Hematopoietic multipotent progenitor cell treated with erythropoietin and hydrocortisone succinate and interleukin-3 and kit ligand, for 17 days (in vitro differentiated cells): ENCODE measurements around the gene RGS19.

ENCODE experiments used
- DNase-seq: peaks from one replicate; pipeline ENCODE4 v3.0.0-alpha.2; 2015; ENCODE audit warnings: low spot score

RGS19 gene

DNA sequence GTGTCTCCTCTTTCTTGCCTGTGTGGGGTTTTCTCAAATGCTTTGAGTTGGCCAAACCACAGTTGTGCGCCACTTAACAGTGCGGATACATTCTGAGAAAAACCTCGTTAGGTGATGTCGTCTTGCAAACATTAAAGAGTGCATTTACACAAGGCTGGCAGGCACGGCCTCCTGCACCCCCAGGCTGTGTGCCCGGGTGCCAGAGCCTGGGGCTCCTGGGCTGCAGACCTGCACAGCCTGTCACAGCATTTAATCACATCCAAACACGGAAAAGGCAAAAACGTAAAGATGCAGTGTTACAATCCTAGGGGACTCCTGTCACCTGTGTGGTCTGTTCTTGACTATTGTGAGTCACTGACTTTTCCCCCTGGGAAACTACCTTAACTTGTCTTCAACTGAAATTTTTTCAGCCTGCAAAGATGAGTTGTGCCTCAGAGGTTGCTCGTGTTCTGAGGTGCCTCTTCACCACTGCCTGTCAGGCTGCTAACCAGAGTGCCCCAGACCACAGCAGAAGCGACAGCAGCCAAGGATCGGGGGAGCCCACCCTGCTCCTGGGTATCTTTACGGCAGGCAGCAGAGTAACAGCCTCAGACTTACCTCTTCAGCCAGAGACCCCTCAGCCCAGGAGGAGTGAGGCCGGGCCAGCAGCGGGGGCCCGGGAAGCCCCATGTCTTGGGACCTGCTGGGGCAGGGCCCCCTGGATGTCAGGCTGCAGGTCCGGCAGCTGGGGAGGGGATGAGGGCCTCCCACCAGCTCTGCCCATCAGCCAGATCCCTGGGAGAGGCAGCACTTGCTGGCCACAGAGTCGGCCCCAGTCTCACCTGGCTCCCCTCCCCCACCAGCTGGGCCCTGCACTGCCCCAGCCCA, 44.0 kb downstream of the RGS19 start:
- DNase-seq: no peak

DNA sequence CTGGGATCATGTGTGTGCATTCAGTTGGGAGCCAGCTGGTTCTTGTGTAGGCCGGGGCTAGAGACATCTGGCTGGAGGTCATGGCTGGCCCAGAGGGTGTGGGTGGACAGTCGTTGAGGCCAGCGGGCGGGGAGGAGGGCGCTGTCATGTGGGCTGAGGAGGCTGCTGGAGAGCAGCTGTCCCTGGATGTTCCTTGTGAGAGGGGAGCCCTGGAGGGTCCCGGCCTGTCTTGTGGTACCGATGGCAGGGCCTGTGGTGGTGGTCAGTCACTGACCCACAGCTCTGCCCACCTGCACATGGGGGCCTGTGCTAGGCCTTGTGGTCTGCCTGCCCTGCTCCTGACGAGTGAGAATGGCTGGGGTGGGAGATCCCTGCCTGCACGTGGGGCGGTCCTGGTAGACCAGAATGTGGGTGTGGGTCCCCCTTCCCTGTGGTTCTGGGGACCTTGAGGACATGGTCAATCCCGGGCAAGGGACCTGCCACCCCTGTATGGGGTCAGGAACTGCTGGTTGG, 45.3 kb downstream of the RGS19 start:
- no peak for DNase-seq

DNA sequence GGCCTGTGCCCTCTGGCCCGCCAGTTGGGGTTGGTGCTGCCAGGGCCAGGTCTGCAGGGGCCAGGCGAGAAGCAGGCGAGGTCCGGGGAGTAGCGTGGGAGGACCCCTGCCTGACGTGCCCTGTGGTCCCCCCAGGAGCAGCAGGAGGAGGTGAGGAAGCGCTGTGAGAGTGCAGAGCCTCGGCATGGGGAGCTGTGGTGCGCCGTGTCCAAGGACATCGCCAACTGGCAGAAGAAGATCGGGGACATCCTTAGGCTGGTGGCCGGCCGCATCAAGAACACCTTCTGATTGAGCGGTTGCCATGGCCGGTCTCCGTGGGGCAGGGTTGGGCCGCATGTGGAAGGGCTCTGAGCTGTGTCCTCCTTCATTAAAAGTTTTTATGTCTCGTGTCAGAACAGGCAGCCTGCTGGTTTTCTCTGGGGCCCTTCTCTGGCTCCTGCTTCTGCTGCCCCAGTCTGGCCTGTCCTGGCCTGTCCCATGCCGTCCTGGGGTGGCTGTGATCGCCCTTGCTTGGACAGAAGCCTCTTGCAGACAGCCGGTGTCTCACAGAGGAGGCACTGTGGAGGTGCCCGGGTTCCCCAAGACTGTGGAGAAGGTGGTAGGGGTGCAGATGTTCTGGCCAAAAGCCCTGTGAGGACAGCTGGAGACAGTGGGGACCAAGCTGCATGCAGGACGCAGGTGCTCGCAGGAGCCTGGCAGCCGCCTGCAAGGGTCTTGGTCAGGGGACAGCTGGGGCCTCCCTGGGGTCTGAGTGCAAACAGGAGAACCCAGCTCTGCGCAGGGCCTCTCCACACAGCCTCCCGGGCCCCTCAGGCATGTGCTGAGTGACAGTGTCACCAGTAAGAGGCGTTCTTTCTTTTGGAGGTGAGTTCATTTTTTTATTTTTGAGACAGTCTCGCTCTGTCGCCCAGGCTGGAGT, 46.4 kb downstream of the RGS19 start:
- no peak for DNase-seq

DNA sequence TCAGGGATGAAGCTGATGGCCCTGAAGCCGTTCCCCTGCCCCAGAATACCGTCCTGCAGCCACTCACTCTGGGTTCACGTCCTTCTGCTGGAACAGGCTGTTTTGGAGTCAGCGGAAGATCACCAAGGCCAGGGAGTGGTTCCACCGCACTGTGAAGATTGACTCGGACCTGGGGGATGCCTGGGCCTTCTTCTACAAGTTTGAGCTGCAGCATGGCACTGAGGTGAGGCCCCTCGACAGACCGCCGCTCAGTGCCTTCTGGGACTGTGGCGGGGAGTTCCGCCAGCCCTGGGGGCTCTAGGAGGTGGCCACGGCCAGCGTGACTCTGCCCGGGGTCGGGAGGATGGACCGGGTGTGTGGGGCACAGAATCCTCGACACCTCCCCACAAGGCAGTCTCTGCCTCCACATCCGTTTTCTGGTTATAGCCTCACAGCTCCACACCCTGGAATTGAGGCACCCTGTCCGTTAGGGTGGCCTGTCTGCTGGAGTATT, 47.5 kb downstream of the RGS19 start:
- no peak for DNase-seq

DNA sequence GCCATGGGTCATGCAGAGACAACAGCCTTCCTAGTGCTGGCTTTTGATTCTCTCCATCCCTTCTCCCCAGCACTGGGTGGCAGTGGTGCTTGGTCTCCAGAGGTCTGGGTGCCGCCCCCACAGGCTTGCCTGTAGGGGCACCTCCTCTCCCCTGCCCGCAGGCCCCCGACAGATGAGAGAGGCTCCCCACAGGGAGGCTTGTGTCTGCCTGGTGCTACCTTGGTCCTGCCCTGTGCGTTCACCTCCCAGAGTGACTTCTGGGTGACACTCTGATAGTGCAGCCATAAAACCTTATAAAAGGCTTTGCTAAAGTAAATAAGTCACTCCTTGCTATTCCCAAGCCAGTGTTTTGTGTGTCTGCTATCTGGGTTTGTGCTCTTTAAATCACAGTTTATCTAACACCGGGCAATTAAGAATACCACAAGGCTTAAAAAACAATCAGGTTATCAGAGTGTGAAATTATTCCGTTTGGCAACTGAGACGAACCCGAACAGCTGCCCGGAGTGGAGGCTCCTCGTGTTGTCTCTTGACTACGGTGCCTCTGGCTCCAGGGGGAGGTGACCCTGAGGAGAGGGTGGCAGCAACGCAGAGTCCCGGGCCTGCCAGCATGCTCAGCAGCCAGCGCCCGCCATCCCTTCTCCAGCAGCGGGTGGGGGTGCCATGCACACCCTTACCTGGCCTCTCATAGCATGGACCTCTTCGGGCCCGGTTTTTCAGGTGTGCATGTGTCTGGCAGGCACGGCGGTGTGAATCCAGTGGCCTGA, 48.8 kb downstream of the RGS19 start:
- DNase-seq: no peak

DNA sequence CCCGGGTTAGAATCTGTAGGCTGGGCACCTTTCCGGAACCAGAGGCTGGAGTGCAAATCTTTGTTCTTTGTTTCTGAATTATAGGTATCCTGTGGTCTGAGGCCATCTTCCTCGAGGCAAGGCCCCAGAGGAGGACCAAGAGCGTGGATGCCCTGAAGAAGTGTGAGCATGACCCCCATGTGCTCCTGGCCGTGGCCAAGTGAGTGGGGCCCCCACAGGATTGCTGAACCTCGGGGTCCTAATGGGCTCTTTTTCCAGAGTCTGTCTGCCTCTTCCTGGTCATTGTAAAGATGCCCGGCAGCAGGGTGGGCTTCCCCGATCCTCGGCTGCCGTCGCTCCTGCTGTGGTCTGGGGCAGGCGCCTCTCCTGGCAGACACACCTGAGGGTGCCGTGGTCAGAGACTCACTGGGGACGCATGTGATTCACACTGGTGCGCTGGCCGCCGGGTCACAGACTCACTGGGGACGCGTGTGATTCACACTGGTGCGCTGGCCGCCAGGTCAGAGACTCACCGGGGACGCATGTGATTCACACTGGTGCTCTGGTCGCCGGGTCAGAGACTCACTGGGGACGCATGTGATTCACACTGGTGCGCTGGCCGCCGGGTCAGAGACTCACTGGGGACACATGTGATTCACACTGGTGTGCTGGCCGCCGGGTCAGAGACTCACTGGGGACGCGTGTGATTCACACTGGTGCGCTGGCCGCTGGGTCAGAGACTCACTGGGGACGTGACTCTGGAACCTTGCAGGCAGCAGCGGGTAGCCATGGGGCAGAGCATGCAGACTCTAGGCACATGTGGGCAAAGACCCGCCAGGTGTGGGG, 49.8 kb downstream of the RGS19 start:
- no peak for DNase-seq

DNA sequence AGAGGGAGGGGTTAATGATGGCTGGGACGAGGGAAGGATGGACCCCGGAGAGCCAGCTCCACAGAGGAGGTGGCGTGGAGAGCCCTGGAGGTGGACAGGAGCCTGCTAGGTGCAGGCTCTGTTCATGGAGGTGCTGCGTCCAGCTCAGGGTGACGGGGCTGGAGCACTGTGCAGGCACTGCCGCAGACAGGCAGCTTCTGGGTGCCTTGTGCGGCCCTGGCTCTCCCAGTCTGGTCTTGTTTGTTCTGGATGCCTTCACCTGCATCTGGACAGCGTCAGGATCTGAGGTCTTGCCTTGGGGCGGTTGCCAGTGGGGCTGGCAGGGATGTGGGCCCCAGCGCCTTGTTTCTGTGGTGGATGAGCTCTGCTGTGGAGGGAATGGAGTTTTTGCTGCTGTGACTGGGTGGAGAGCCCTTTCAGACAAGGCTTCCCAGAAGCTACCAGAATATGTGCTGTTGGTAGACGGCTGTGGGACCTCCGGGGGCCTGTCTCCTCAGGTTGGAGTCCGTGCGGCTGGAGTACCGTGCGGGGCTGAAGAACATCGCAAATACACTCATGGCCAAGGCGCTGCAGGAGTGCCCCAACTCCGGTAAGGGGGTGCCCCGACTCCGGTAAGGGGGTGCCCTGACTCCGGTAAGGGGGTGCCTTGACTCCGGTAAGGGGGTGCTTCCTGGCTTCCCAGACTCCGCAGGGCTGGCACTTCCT, 51.2 kb downstream of the RGS19 start:
- no peak for DNase-seq

DNA sequence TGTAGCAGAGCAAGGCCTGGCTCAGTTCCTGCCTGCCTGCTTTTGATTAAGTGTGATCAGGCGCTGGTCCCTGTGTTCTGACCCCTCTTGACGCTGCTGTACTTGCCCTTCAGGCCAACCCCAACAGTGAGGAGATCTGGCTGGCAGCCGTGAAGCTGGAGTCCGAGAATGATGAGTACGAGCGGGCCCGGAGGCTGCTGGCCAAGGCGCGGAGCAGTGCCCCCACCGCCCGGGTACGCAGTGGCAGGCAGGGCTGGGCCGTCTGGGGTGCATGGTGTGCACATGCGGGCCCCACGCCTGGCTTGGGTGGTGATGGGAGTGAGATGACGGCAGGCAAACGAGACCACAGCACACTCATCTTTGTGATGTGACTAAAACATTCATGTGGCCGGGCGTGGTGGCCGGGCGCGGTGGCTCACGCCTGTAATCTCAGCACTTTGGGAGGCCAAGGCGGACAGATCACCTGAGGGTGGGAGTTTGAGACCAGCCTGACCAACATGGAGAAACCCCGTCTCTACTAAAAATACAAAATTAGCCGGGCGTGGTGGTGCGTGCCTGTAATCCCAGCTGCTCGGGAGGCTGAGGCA, 53.4 kb downstream of the RGS19 start:
- no peak for DNase-seq

DNA sequence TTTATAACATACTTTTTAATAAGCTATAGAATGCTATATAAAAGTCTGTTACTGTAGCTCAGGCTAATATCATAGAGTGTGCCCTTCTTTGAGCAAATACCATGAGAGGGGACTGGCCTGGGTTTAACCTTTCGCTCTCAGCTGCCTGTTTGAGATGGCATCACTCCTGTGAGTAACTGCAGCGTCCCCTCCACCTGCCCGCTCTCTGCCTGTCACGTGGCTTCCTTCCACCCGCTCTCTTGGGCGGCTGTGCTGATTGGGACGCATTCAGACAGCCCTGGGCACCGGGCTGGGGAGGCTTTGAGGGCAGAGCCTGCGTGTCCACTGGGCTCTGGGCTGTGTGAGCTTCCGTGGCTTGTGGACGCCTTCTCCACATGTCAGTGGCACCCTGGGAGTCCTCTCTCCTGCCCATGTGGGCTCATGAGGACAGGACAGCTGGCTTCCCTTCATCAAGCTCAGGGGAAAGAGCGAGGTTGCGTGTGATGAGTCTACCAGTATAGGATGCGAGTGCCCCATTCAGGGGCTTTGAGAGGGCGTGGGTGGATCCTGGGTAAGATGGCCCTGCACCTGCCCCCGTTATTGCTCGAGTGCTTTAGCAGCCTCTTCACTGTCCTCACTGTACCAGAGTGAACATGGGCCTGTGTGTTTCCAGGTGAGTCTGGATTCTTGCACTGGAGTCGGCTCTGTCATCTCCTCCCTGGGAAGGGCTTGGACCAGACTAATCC, 54.1 kb downstream of the RGS19 start:
- DNase-seq: no peak

DNA sequence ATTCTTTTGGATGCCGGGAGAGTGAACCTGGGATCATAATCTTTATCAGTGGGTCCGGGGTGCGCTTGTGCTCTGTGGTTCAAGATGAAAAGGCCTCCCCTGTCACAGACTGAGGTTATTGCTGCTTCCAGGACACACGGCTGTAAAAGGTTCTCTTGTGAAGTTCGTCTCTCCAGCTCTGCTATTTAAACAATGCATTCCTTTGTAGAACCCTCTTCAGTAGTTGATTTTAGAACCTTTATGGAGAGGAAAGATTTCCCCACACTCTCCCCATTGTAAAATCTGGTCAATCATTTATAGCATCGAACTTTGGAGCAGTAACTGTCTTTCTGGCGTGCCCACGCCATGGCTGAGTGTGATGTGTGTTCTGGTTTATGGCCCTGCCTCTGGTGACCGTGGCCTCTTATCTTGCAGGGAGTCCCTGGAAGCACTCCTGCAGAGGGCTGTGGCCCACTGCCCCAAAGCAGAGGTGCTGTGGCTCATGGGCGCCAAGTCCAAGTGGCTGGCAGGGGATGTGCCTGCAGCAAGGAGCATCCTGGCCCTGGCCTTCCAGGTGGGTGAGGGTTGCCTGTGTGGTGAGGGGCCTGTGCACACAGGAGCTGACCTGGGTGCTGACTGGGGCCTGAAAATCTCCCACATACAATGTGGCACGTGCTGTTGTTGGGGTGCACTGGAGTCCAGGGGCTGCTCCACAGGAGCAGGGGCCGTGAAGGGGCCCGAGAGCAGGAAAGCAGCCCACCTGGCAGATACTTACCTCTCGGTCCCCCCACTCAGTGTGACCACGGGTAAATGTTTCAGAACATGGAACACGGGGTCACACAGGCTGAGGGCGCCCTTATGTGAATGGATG, 55.0 kb downstream of the RGS19 start:
- DNase-seq: no peak

DNA sequence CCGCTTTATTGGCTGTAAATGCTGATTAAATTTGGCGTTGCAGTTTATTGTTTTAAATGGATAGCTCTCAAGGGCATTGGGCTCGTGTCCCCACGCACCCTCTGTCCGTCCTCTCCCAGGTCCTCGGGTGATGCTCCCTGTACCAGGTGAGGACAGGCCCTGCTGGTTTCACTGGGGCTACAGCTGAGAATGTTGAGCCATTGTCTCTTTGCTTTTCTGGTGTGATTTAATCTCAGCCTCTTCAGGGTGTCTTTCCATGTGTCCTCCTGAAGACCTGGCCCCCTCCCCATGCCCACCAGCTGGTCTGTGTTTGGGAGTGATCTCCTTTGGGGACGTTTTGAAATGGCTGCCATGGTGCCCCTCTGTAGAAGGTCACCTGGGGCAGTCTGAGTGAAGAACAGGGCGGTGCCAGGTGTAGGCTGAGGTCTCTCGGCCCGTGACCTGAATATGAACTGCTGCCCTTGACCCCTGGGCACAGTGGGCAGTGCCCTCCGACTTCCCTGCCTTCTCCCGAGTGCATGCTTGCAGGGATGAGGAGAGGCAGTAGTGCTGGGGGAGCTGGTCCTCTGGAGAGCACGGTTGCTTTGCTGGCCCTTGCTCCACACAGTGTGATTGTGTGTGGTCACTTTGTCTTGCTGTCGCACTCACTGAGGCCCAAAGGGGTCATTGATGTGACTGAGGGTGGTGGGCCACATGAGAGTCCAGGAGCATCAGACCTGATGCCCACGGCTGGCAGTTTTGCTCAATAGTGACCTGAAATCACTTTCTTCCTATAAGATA, 55.8 kb downstream of the RGS19 start:
- no peak for DNase-seq
